Measurements from ENCODE around the gene ORM2. TPM values are rescaled to one million over a fixed set of nuclear protein-coding genes. Genes with fewer than 3 reads are reported as not detected.
"Not testable (repeated sequence)": the region's sequence is repeated elsewhere in the genome, so short reads cannot be mapped to it uniquely, and the experiment has no call there.

ORM2 gene
- total RNA-seq, result not detected

DNA sequence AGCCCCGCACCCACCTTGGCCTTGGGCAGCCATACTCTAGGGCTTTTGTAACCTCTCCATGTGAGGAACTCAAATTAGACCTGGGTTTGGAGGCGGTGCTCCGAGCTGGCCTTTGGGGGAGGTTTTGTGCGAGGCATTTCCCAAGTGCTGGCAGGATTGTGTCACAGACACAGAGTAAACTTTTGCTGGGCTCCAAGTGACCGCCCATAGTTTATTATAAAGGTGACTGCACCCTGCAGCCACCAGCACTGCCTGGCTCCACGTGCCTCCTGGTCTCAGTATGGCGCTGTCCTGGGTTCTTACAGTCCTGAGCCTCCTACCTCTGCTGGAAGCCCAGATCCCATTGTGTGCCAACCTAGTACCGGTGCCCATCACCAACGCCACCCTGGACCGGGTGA is at the start of gene ORM2:
Gene ORM2, plus strand, starts transcription at position 245 of the 398 bp plus-strand sequence. Its CDS starts 36 bp downstream, at position 281.
- H3K27me3 Mint-ChIP-seq; CTCF ChIA-PET; H3K27ac Mint-ChIP-seq; H3K4me3 Mint-ChIP-seq; DNase-seq; POLR2A ChIA-PET; H3K36me3 Mint-ChIP-seq (ENCODE audit: low read depth); H3K4me1 Mint-ChIP-seq; H3K9me3 Mint-ChIP-seq: not testable (repeated sequence)

DNA sequence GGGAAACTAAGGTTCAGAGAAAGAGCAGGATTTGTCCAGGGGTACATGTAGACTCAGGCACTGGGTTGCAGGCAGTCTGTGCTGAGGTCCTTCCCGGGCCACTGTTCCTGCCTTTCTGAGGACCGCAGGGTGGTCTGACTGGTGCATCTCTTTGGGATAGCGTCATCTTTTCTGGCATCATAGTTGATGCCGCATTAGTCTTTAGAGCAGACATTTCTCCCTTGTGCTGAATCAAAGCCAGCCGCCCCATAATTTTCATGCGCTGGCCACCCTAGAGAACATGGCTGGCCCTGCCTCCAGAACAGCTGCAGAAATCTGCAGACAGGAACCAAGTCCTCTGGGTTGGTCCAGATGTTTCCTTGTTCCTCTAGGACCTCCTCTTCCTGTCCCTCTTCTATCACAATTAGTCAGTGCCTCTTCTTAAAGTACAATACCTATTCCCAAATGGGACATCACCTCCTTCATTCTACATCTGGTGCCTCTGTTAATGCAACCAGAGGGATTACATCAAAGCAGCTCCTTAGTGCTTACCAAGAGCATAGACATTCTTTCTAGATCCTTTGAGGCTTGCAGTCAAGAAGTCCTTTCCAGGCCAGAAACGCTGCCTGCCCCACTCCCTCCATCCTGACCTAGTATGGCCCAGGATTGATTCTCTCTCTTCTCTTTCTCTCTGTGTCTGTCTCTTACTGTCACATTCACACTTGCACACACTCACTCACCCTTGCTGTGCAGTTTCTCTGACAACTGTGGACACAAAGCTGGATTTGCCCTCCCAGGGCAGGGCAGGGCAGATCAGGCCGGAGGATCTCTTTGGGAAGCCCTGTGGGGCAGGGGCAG is 48.8 kb upstream of the ORM2 start:
- no peaks in the 10 kb centered on the region for H3K27me3 Mint-ChIP-seq
- CTCF ChIA-PET, result interaction anchor here (1.5 to 2.1 kb wide), 2 partner anchors 10 to 126 kb away, joined by 3 to 6 read pairs; partner anchors contain the start of gene COL27A1

DNA sequence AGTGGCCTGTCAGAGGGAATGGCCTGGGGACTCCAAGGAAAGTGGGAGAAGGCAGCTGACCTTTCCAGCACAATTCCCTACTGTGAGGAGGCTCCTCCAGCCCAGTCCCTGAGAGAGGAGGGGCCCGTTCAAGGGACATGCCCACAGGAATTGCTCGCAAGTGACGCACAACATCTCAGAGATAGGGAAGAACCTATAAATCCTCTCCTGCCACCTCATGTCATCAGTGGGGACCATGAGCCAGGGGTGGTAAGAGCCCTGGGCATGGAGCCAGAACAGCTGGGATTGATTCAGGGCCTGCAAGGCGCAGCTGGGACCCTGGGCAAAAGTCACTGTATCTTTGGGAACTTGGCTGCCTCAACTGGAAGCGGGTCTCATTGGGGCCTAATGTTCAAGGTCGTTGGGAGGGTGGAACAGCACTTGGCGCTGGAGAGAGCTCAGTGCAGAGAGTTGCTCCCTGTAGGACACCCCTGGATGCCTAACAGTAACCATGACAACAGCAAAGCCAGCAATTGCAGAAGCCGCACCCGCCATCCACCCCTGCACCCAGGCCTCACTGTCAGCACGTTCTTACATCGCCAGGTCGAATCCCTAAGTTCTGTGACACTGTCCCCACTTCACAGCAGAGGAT is 48.1 kb upstream of the ORM2 start:
- H3K9me3 Mint-ChIP-seq, result no peaks in the 10 kb centered on the region
- CTCF ChIA-PET, result interaction anchor here (1.5 to 2.1 kb wide), 2 partner anchors 9 to 127 kb away, joined by 3 to 6 read pairs; partner anchors contain the start of gene COL27A1
- H3K36me3 Mint-ChIP-seq (ENCODE audit: low read depth), result no peaks in the 10 kb centered on the region
- DNase-seq, result no peak
- H3K4me3 Mint-ChIP-seq, result no peak overlapping the region
- H3K27me3 Mint-ChIP-seq, result no peaks in the 10 kb centered on the region
- peaks cover 4% of the 10 kb centered on the region for H3K4me1 Mint-ChIP-seq
- POLR2A ChIA-PET, result no interaction called here
- no peak overlapping the region for H3K27ac Mint-ChIP-seq

More for the DNA sequence above, 48.8 kb upstream of the ORM2 start:
- no peak for DNase-seq
- H3K36me3 Mint-ChIP-seq (ENCODE audit: low read depth), result no peaks in the 10 kb centered on the region
- peaks cover 4% of the 10 kb centered on the region for H3K4me1 Mint-ChIP-seq
- H3K4me3 Mint-ChIP-seq, result no peak overlapping the region
- POLR2A ChIA-PET, result no interaction called here
- no peaks in the 10 kb centered on the region for H3K9me3 Mint-ChIP-seq
- H3K27ac Mint-ChIP-seq, result no peak overlapping the region

DNA sequence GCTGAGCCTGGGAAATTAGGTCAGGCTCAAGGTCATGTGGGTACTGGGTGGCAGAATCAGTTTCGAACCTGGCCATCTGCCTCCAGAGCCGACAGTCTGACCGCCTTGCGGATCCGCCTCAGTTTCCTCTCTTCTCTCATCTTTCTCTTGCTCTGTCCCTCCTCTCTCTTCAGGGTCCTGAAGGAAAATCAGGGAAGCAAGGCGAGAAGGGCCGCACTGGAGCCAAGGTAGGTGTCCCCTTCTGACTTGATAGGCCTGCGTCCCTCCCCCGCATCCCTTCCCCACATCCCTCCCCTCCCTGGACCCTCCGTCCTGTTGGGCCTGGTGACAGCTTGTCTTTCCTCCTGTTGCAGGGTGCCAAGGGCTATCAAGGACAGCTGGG is 47.6 kb upstream of the ORM2 start:
- no peaks in the 10 kb centered on the region for H3K27me3 Mint-ChIP-seq

DNA sequence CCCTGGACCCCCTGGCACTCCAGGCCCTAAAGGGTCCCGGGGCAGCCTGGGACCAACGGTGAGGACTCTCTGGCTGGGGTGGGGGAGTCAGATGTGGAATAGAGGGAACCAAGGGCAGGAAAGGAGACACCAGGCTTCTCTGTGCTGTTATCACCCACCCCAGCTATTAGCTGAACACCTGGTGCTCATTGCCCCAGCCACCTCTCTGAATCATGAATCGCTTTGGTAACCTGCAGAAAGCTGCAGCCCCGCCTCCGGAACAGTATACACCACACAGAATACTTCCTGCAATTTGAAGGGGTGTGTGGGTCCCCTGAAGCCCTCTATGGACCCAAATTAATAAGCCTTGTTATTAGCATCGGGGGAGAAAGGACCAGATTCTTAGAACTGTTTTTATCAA is 47.2 kb upstream of the ORM2 start:
- Mint-ChIP-seq H3K36me3 (ENCODE audit: low read depth) (no peaks in the 10 kb centered on the region), H3K4me1 (peaks cover 4% of the 10 kb centered on the region), H3K9me3 (no peaks in the 10 kb centered on the region), H3K4me3 (no peak overlapping the region), H3K27ac (no peak overlapping the region), H3K27me3 (no peaks in the 10 kb centered on the region)
- ChIA-PET POLR2A (no interaction called here), CTCF (interaction anchor here (1.5 kb wide), 1 partner anchor 128 kb away, joined by 3 read pairs; the partner anchor contains the start of gene COL27A1)
- DNase-seq, result no peak

More for the DNA sequence above, 47.6 kb upstream of the ORM2 start:
- no peaks in the 10 kb centered on the region for H3K9me3 Mint-ChIP-seq
- POLR2A ChIA-PET, result no interaction called here
- CTCF ChIA-PET, result interaction anchor here (1.5 kb wide), 1 partner anchor 127 kb away, joined by 3 read pairs; the partner anchor contains the start of gene COL27A1
- no peaks in the 10 kb centered on the region for H3K36me3 Mint-ChIP-seq (ENCODE audit: low read depth)
- DNase-seq, result no peak
- H3K4me3 Mint-ChIP-seq, result no peak overlapping the region
- H3K27ac Mint-ChIP-seq, result no peak overlapping the region
- H3K4me1 Mint-ChIP-seq, result peaks cover 4% of the 10 kb centered on the region

DNA sequence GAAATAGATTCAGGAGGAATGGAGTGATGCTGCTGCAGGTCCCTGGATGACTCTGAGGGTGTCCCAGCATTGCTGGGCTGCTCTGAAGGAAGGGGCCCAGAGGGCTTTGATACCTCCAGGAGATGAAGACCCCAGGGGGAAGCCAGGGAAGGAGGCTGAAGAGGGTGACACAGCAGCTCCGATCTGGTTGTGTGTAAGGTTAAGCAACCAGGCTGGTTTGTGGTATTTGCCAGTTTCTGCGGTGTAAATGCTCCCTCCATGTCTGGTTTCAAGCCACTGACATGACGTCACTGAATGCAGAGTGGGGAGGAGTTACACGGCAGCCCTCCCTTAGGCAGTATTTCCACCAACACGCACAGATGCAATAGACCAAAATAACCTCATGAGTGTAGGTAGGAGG is 46.7 kb upstream of the ORM2 start:
- Mint-ChIP-seq H3K9me3 (no peaks in the 10 kb centered on the region), H3K27me3 (no peaks in the 10 kb centered on the region), H3K36me3 (ENCODE audit: low read depth) (no peaks in the 10 kb centered on the region), H3K4me1 (peaks cover 4% of the 10 kb centered on the region), H3K27ac (no peak overlapping the region), H3K4me3 (no peak overlapping the region)
- peak; percentile 31 for DNase-seq
- ChIA-PET POLR2A (no interaction called here), CTCF (no interaction called here)

DNA sequence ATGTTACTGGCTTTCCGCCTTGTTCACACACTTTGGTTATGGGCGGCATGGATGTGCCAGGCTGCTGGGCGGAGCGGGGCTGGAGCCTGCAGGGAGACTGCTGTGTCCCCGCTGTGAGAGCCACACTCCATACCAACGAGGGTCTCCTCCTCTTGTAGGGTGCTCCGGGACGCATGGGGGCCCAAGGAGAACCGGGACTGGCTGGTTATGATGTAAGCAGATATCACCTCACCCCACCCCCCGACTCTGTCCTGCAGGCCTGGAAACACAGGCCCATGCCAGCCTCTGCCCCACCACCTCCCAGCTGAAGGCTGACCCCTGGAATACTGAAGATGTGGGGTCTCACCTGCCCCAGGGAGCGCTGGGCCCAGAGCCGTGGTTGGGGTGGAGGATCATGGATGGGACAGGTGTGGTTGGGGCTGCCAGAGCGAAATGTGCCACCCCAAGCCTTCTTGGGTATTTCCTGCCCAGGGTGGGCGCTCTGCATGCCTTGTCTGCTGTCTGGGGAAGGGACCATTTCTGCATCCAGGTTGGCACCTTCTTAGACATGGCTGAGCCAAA is 46.0 kb upstream of the ORM2 start:
- H3K4me1 Mint-ChIP-seq, result peaks cover 4% of the 10 kb centered on the region
- no peak overlapping the region for H3K27ac Mint-ChIP-seq
- CTCF ChIA-PET, result no interaction called here
- POLR2A ChIA-PET, result no interaction called here
- H3K27me3 Mint-ChIP-seq, result no peaks in the 10 kb centered on the region
- no peak overlapping the region for H3K4me3 Mint-ChIP-seq
- H3K9me3 Mint-ChIP-seq, result no peaks in the 10 kb centered on the region
- H3K36me3 Mint-ChIP-seq (ENCODE audit: low read depth), result no peaks in the 10 kb centered on the region
- DNase-seq, result no peak

DNA sequence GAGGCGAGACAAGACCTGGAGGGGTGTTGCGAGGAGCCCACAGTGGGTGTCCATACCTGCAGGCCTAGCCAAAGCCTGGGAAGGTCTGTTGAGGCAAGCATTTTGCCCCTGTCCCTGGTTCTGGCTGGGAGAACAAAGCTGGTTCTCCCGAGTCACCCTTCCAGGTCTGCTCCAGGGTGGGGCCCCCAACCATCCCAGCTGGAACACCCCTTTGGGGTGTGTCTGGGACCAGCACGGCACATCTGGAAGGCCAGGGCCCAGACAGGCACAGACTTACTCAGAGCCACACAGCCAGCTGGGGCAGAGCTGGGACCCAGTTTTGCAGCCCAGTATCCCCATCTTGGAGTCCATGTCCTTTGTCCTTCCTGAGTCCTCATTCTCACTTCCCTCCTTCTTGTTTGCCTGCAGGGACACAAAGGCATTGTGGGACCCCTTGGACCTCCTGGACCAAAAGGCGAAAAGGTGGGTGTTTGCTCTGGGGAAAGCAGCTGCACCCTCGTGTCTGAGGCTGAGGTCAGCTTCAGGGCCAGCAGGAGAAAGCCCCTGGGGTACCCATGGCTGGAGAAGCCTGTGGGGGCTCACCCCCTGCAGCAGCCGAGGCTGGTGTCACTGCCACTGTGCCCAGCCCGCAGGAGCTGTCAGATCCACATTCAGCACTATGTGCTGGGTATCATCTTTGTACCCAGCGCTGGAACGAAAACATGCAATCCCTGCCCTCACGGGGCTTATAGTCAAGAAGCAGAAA is 45.2 kb upstream of the ORM2 start:
- no peak for DNase-seq
- CTCF ChIA-PET, result no interaction called here
- POLR2A ChIA-PET, result no interaction called here
- no peaks in the 10 kb centered on the region for H3K36me3 Mint-ChIP-seq (ENCODE audit: low read depth)
- H3K9me3 Mint-ChIP-seq, result no peaks in the 10 kb centered on the region
- no peak overlapping the region for H3K4me3 Mint-ChIP-seq
- H3K27ac Mint-ChIP-seq, result no peak overlapping the region
- peaks cover 4% of the 10 kb centered on the region for H3K4me1 Mint-ChIP-seq
- no peaks in the 10 kb centered on the region for H3K27me3 Mint-ChIP-seq

DNA sequence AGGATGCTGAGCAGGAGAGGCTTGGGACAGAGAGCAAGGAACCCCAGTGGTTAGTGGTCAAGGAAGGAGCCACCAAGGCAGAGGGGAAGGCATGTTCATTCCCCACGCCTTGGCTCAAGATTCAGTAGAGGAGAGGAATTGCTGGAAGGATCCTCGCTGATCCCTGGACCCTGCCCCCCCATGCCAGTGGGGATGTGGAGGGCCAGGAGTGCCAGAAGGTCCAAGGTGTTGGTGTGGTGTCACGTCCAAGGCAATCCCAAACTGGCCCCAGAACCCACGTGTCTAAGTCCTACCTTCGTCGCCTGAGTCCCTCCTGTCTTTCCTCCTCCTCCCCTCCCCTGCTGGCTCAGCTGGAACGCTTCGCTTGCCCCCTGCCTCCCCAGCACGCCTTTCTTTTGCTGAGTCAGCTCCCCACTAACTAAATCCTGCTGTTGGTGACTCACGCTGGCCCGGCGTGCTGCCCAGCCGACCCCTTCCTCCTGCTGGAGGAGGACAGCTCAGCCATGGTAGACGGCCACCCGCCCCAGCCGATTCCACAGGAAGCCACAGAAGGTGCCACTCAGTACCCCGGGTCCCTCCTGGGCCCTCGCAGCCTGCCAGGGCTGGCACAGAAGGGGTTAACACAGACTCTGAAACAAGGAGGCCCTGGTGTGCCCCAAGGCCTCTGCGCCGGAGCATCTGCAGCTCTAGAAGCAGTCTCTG is 44.4 kb upstream of the ORM2 start:
- ChIA-PET POLR2A (no interaction called here), CTCF (no interaction called here)
- Mint-ChIP-seq H3K27ac (no peak overlapping the region), H3K4me3 (no peak overlapping the region), H3K36me3 (ENCODE audit: low read depth) (no peaks in the 10 kb centered on the region), H3K27me3 (no peaks in the 10 kb centered on the region), H3K4me1 (peaks cover 4% of the 10 kb centered on the region), H3K9me3 (no peaks in the 10 kb centered on the region)
- no peak for DNase-seq

DNA sequence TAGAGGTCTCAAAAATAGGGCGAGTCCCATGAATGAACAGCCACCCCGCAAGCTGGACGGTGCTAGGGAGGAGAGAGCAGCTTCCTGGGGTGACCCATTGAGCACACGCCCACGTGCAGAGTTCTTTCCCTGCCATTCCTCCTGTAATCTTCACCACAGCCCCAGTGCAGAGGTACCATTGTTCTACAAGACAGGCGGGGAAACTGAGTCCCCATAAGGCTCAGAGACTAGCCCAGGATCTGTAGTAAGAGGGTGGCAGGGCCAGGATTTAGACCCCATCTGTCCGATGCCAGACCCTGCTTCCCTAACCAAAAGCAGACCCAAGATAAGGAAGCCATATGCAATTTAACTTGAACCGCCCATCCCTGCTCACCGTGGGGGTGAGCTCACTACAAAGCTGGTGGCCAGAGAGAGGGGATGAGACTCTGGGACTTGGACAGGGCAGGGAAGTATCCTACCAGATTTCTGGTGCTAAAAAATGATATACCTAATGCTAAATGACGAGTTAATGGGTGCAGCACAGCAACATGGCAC is 43.5 kb upstream of the ORM2 start:
- Mint-ChIP-seq H3K4me1 (peaks cover 4% of the 10 kb centered on the region), H3K27ac (no peak overlapping the region), H3K4me3 (no peak overlapping the region), H3K9me3 (no peaks in the 10 kb centered on the region), H3K27me3 (no peaks in the 10 kb centered on the region), H3K36me3 (ENCODE audit: low read depth) (no peaks in the 10 kb centered on the region)
- CTCF ChIA-PET, result interaction anchor here (1.5 kb wide), 1 partner anchor 178 kb away, joined by 3 read pairs; no protein-coding TSS in a partner anchor
- no peak for DNase-seq
- POLR2A ChIA-PET, result no interaction called here

DNA sequence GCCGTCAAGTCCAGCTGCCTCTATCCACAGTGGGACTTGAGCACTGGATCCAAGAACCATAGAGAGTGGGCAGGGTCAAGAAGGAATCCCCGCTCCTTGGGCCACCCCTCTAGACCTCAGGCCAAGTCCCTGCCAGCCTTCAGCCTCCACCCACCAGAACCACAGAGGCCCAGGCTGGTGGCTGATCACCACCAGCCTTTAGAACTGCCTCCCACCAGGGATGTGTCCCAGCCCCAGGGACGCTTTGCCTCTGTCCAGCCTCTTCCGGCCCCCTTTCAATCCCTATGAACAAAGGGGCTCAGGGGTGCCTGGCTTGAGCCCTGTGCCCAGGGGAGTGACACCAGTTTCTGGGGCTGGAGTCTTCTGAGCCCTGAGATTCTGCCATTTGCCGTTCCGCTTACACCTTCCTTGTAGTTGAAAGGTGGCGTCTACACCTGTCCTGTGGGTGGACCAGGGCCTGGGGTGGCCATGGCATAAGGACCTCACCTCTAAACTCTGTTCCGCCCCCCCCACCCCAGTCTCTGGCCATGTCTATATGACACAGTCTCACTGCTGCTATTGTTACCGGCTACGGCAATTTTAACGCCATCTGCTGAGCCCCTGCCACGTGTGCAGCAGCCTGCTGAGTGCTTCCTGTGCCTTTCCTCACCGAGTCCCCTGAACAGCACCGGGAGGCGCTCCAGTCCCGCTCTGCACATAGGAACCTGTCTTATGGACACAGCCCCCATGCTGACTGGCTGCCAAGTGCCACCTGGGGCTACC is 42.5 kb upstream of the ORM2 start:
- Mint-ChIP-seq H3K4me3 (no peak overlapping the region), H3K27me3 (no peaks in the 10 kb centered on the region), H3K4me1 (peaks cover 4% of the 10 kb centered on the region), H3K9me3 (no peaks in the 10 kb centered on the region), H3K27ac (no peak overlapping the region), H3K36me3 (ENCODE audit: low read depth) (no peaks in the 10 kb centered on the region)
- DNase-seq, result no peak
- CTCF ChIA-PET, result interaction anchor here (1.4 to 1.5 kb wide), 2 partner anchors 14 to 179 kb away, joined by 3 read pairs; no protein-coding TSS in a partner anchor
- POLR2A ChIA-PET, result no interaction called here

DNA sequence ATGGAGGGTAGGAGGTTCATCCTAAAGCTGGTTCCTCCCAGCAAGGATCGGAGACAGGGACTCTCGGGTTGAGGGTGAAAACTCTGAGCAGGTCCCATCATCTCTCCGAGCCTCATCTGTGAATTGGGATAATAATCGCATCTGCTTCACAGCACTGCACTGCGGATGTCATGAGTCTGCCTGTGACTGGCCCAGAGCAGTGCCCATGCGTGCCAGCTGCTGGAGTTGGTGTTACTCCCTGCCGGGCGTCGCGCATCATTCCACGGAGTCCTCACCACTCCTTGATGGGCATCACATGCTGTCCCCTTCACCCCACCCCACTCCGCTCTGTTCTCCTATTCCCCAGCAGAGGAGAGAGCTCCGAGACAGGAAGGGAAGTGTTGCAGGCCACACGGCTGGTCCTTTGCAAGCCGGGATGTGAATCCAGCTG is 41.9 kb upstream of the ORM2 start:
- Mint-ChIP-seq H3K4me3 (no peak overlapping the region), H3K27ac (no peak overlapping the region), H3K4me1 (peaks cover 4% of the 10 kb centered on the region), H3K36me3 (ENCODE audit: low read depth) (no peaks in the 10 kb centered on the region), H3K9me3 (no peaks in the 10 kb centered on the region), H3K27me3 (peaks cover 1% of the 10 kb centered on the region)
- DNase-seq, result no peak
- ChIA-PET POLR2A (no interaction called here), CTCF (interaction anchor here (1.2 to 1.4 kb wide), 2 partner anchors 15 to 17 kb away, joined by 3 read pairs; no protein-coding TSS in a partner anchor)
